ENCODE measurements around the gene GUCY2F.

DNA sequence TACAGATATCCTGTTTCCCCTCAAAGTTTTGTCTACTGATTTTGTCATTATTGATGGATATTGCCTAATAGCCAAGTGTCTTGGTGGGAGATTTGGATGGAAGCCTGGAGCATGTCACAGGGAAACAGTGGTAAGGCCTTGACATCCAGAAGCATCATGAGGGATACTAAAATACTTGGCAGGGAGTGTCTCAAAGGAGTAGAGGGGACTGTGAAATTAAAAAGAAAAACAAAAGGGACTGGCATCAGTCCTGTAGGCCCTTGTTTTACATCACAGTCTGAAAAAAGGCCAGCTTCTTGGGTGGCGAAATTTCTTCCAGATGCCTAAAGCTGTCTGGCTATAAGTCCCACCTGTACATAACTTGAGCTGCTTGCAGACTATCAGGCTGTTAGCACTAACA, 83.8 kb downstream of the GUCY2F start:
- TF ChIP-seq, protein P1, sequence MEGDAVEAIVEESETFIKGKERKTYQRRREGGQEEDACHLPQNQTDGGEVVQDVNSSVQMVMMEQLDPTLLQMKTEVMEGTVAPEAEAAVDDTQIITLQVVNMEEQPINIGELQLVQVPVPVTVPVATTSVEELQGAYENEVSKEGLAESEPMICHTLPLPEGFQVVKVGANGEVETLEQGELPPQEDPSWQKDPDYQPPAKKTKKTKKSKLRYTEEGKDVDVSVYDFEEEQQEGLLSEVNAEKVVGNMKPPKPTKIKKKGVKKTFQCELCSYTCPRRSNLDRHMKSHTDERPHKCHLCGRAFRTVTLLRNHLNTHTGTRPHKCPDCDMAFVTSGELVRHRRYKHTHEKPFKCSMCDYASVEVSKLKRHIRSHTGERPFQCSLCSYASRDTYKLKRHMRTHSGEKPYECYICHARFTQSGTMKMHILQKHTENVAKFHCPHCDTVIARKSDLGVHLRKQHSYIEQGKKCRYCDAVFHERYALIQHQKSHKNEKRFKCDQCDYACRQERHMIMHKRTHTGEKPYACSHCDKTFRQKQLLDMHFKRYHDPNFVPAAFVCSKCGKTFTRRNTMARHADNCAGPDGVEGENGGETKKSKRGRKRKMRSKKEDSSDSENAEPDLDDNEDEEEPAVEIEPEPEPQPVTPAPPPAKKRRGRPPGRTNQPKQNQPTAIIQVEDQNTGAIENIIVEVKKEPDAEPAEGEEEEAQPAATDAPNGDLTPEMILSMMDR (IDR thresholded peaks at IDR 0.05), result no peak
- TF ChIP-seq POLR2A (IDR thresholded peaks at IDR 0.05), result no peak
